GM12872 (cell line): ENCODE measurements around the gene SPOP.

ENCODE experiments used
- TF ChIP-seq, protein P1 (sequence below): IDR thresholded peaks from 3 replicates; pipeline ENCODE4 v1.5.1; 2011; ENCODE audit warnings: low read depth, mild to moderate bottlenecking, low read length, moderate library complexity; ENCODE audit not compliant: insufficient read depth

Gene SPOP

DNA sequence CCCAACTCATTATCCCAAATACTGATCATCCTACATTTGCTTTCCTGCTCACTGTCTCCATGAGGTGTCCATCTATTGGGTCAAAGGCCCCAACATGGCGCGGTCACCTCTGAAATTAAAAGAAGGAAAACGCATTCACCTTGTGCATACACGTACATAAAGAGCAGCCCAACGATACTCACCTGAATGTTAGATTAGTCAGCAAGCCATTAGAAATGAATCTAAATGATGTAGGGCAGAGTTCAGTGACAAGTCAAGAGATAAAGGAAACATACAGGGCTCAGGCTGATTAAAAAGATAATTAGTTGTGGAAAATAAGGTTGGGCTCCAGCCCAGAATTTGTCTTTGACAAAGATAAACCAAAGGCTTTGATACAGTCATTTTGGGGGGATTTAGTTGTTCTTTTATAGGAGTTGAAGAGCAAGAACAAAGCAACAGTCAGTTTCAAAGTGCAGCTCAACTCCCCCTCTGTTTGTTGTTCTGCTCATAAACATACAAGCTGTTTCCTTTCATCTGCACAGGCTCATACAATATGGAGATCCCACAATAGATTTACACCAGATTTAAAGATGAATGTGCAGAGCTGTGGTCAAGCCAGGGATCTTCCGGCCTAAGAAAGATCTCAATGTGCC lies 81.2 kb downstream of the SPOP start:
- TF ChIP-seq, protein P1, sequence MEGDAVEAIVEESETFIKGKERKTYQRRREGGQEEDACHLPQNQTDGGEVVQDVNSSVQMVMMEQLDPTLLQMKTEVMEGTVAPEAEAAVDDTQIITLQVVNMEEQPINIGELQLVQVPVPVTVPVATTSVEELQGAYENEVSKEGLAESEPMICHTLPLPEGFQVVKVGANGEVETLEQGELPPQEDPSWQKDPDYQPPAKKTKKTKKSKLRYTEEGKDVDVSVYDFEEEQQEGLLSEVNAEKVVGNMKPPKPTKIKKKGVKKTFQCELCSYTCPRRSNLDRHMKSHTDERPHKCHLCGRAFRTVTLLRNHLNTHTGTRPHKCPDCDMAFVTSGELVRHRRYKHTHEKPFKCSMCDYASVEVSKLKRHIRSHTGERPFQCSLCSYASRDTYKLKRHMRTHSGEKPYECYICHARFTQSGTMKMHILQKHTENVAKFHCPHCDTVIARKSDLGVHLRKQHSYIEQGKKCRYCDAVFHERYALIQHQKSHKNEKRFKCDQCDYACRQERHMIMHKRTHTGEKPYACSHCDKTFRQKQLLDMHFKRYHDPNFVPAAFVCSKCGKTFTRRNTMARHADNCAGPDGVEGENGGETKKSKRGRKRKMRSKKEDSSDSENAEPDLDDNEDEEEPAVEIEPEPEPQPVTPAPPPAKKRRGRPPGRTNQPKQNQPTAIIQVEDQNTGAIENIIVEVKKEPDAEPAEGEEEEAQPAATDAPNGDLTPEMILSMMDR, result no peak

DNA sequence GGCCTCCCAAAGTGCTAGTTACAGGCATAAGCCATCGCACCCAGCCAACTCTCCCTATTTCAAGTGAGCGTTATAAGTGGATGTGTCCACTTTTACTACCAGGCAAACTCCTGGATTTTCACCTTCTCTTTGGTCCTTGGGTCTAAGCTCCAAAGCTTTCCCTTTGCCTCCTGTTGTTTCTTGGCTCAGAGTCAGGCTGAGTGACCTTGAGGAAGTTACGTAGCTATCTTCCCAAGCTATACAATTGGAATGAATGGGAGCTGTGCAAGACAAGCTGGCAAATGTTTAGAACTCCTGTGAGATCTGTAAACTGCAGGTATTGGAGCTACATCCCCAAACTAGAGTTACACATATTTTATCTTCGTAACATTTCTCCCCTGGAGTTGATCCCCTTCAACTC lies 81.9 kb downstream of the SPOP start:
- TF ChIP-seq, protein P1, result no peak

DNA sequence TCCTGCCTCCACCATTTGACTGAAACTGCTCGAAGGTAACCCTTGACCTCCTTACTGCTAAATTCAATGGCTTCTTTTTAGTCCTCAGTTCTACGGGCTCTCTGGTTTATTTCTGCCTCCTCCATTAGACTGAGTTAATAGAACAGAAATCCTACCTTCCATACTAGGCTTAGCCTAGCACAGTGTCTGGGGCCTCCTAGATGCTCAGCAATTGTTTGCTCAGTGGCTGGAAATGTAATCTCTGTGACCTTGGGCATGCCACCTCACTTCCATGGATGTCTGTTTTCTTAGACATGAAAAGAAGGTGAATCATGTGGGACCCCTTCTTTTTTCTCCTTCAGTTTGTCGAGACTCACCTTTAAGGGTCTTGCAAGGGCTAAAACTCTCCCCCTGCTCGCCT lies 82.6 kb downstream of the SPOP start:
- TF ChIP-seq, protein P1, result no peak

- TF ChIP-seq, protein P1, result no peak
Measured at GRCh38 chr17:49592263-49592662, 85.6 kb downstream of the SPOP start.

GRCh38 chr17:49590874-49591273 lies 87.0 kb downstream of the SPOP start:
- TF ChIP-seq, protein P1, result no peak

- TF ChIP-seq, protein P1, result no peak
Measured at GRCh38 chr17:49589577-49589927, 88.3 kb downstream of the SPOP start.

DNA sequence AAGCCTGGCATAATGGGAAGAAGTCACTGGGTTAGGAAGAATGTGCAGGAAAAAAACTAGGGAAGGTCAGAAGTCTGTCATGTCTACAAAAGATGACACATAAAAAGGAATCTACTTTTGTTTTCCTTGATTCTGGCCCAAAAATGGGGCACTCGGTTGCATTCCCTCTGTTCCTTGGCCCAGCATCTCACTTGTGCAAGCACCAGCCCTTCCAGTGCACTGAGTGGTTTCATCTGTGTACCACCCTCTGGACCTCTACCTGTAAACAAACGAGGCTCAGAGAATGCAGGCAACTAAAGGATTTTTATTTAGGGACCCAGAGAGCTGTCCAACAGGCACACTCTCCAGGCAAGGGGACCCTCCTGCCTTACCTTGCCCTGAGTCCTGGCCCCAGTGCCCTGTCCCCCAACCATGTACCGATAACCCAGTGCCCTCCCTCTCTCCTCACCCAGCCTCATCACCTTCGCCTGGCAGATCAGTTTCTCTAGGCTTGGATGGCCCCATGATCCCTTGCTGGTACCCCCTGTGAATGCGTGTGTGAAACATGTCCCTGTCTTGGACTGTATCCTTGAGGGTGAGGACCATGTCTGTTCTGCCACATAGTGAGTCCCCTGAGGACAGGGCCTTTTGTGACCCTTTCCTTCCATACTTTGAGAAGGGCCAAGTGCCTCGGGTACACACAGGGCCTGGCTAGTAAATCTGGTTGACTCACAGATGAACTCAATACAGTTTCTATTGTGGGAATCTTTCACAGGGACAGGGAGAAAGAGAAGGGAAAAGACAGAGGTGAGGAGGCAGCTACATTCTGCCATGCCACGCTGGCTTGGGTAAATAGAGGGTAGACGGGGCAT lies 88.9 kb downstream of the SPOP start:
- TF ChIP-seq, protein P1, result no peak
